ENCODE measurements around the gene ABI3BP. TPM values are rescaled to one million over a fixed set of nuclear protein-coding genes. Genes with fewer than 3 reads are reported as not detected.
A peak's percentile ranks its signal among the peaks of the same experiment; 100 is the strongest.

Gene ABI3BP
- total RNA-seq, 1 experiment from 2014 or later = 0.64 TPM

DNA sequence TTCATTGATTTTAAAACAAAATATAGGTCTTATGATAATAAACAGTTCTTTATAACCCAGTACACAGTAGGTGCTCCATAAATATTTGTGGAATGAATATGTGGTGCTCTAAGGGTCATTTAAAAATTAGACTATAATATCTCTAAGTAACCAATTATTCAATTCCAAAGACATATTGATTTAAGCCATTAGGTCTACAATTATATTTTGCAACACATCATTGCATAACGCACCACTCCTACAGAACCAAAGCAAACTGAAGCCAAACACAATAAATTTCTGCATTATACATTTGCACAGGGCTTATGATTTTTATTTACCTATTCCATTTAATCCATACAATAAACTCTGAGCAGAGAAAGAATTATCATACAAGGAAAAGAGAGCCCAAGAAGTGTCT, 104.3 kb downstream of the ABI3BP start:
- no peak for DNase-seq (ENCODE audit: low spot score)

DNA sequence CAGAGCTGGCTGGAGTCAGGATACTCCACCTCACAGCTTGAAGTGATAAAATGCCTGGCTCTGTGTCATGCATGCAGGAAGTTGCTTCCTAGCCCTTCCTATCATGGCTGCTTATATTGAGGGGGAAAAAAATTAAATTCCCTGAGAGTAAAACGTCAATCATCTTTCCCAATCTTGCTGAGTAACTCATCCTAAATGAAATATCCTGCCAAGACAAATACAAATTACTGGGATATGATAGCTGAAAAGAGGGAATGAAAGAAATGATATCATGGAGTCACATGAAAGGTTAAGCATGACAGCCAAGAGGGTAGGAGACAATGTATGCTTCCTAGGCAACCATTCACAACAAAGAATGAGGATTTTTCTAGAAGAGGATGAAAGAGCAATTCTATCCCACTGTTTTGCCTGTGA, 110.6 kb downstream of the ABI3BP start:
- DNase-seq (ENCODE audit: low spot score) = no peak

DNA sequence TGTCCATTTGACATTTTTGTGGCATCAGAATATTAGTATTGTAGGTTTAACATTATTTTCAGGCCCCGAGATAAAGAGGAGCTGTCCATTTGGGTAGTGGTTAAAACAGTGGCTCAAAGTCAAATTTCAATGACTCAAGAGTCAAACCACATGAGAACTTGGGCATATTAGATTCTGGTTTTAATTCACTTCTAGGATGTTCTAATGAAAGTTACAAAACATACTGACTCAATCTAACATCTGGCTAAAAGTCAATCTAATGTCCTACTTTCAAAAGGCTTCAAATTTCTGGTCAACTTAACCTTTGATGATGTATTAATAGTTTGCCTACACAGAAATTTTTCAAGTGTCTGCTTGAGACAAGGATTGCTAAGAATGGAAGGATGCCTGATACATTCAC, 112.4 kb downstream of the ABI3BP start:
- no peak for DNase-seq (ENCODE audit: low spot score)

DNA sequence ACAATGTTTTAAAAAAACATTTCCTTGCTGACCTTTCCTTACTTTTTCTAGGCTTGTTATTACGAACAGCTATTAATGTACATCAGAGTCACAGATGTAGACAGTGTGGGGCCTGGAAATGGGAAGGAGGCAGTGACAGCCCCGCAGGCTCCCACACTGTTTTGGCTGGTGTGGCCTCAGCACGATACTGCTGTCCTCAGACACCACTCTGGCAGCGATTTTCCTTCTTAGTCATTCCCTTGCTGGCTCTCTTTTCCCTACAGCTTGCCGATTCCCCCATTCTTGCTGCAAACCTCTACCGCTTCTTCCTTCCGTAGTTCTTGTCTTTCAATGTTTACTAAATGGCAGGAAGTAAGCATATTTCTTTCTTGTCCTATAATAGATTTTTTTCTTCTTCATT, 113.1 kb downstream of the ABI3BP start:
- DNase-seq (ENCODE audit: low spot score) = no peak

DNA sequence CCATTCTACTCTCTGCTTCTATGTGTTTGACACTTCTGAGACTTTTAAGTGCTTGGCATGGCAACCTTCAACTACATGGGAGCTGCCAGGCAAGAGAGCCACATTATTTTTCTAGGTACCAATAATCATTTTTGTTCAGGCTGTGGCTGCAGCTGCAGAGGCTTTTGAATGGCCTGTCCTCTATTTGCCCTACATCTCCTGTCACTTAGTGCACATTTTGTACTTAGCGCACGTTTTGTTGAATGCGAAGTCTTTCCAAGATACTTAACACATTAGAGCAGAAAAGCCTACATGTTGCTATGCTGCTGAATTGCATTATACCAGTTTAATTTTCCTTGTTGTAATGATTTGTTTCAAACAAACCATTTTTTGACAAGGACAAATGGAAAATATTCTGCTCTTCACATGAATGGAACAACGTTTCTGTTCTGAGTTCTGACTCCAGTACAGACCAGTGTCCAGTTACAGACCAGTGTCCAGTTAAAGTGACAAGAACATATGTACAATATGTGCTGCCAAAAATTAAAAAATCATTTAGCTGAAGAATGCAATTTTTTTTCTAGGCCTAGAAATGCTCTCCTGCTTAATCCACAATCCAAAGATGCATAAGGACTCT, 113.9 kb downstream of the ABI3BP start:
- no peak for DNase-seq (ENCODE audit: low spot score)

DNA sequence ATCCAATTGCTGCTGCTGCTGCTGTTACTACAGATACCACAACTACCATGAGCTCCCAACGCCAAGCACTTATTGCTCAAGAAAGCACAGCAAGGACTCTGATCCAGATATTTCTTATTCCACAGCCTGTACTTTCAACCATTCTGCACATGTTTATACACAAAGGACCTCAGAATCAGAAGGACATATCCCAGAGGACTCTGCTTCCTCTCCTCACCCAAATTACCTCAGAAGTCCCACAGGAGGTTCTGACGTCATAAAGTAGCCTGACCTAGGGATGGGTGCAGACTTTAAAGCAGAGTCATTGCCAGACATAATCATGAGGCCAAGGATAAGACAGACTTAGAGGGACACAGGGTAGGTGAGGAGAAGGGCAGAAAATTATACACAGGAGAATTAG, 115.9 kb downstream of the ABI3BP start:
- DNase-seq (ENCODE audit: low spot score) = no peak

DNA sequence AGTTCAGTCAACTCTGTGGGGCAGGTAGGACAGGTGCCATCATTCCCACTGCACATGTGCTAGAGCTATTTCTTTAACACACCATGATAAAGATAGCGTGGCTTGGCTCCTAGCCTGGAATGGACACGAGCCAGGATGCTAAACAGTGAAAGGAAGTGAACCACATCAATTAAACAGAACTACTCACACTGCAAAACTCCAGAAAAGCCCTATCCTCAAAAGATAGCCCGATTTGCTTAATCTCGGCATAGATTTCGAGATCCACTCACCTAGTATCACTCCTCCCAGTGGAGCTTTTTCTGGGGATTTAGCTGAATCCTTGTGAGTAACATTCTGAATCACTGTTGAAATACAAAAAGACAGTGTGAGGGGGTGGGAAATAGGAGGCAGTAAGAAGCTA, 118.0 kb downstream of the ABI3BP start:
- DNase-seq (ENCODE audit: low spot score) = peak; percentile 61

DNA sequence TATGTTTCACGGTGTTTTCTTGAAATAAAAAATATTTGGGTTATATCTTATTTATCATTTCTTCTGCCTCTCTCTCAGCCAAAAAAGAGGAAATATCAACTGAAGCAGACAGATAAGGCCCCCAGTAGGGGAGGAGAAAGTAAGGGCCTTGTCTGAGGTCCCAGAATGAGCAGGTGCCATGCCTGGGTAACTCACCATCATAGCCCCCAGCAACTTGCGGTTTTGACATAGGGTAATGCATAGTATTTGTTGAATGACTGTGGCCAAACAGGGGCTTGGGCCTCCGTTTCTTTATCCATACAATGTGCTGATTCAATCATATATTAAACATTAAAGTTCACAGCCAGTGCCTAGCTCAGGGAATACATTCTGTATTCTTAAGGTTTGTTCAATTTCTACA, 119.6 kb downstream of the ABI3BP start:
- DNase-seq (ENCODE audit: low spot score) = no peak

DNA sequence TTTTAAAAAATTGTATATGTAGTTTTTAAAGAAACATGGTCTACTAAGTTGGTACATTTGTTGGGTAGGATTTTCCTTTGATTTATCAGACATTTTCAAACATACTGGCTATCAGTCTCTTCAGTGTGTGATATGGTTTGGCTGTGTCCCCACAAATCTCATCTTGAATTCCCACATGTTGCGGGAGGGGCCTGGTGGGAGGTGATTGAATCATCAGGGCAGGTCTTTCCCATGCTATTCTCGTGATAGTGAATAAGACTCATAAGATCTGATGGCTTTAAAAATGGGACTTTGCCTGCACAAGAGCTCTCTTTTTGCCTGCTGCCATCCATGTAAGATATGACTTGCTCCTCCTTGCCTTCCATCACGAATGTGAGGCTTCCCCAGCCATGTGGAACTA, 121.9 kb downstream of the ABI3BP start:
- DNase-seq (ENCODE audit: low spot score) = no peak

DNA sequence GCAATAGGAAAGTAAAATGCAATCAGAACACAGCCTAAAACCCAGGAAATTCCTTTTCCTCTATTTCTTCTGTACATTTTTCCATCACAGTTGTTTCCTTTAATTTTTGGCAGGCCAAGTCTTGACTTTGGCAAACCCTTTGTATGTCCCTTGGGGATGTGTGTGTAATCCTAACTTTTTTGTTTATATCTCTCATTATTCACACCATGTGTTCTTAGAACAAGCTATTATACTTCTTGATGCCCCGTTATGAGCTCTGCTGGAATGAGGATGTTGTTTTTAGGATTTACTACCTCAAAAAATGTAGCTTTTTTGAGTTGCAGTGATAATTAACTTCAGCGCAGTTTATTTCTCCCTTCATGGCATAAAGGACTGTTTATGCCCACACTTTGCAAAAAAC, 123.4 kb downstream of the ABI3BP start:
- DNase-seq (ENCODE audit: low spot score) = no peak

DNA sequence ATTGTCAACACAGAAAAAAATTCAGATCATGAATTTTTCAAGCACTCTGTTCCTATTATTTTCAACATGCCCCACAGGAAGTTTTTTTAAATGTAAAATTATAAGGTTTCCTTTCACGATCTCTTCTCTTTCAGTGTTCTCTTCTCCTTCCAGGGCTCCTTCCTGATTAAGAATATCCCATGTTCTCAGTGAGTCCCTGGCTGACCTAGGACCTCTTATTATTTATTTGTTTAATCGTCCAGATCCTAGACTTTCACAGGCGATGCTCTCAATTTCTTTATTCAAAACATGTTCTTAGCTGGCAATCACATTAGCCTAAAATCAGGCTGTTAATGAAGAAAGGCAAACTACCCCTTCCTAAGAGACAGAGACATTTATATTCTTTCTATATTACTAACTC, 124.3 kb downstream of the ABI3BP start:
- no peak for DNase-seq (ENCODE audit: low spot score)

DNA sequence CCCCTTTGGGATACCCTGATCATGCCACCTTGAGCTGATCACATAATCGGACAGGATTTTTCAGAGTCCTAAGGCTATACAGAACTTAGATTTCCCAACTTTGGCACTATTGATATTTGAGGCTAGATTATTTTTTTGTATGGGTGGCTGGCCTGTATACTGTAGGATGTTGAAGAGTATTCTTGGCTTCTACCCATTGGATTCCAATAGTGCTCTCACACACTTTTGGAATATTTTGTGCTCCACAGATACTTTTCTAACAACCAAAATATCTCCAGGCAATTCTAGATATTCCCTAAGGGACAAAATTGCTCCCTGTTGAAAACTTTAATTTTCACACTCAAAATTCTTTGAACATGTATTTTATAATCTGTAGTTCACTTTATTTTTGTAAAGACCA, 125.1 kb downstream of the ABI3BP start:
- no peak for DNase-seq (ENCODE audit: low spot score)

DNA sequence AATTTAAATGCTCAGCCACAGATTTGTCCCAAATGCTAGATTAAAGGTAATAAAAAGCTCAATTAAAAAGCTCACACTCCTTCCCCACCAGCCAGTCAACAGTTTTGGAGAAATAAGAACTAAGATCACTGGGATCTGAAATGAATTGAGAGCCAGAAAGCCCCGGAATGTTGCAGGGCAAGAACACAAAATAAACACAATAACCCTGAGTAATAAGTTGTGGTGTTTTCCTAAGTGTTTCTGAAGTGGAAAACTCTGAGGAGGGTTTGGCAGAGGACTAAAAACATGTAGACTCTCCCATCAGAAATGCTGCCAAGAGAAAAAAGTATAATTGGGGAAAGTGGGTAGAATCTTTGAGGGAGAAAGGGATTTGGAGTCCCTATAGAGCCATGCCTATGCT, 127.8 kb downstream of the ABI3BP start:
- DNase-seq (ENCODE audit: low spot score) = no peak

DNA sequence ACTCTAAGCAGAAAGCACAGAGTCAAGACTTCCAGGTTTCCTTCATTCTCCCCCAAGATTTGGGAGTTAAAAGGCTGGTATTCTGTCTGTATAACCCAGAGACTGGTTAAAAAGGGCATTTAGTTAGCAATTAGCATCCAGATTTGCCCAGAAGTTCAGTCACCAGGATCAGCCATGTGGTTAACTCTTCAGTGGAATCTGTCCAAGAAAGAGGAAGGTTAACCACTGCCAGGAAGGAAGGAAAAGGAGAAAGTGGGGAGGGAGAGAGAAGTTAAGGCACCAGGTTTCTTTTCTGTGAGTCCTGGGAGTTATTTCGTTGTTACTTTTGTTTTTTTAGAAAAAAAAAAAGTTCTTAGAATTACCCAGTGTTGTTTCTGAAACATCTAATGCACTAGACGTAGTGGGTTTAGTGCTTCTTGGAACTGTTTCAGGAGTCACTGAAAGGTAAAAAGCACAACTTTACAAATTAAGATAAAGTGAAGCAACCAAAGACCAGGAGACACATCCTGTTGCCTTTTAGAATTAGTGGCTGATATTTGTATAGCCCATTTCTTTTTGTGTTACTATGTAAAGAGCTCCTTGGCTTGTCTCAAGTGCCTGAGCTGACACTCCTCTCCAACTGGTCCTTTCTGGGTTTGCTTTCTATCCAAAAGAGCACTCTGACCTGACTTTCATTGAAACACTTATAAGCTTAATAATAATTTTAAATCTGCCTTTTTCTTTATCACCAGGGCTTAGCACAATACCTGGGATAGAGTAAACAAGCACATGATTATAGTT, 128.6 kb downstream of the ABI3BP start:
- DNase-seq (ENCODE audit: low spot score) = no peak

DNA sequence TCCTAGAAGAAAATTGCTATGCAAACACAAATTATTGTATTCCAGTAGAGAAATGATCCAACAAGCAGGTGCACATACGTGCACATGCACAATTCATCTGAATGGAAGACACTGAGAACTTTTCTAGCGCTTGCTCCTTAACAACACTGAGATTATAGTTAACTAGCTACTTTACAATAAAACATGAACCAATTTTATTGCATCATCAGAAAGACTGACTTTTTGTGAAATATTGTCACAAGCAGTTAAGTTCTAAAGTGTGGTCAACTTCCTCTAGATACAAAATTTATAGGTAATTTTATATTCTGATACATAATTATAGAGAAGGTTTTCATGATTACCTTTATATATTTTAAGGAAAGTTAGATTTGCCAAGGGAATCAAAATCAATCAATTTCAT, 135.4 kb downstream of the ABI3BP start:
- no peak for DNase-seq (ENCODE audit: low spot score)

DNA sequence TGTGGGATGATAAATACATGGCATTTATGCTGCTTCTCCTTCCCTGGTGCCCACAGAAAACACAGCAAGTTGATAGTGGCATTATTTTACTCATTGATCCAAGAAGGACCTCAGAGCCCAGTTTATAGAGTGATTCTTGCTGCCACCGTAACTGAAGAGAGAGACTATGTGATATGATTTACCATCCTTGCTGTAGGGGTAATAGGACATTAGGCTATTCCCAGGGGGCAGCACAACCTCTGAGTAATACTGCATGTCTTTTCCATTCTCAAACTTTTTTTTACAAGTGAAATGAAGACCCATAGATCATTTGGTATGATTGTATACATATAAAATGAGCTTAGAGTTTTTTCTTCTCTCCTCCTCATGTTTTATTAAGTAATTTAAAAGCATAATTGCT, 136.4 kb downstream of the ABI3BP start:
- DNase-seq (ENCODE audit: low spot score) = no peak

DNA sequence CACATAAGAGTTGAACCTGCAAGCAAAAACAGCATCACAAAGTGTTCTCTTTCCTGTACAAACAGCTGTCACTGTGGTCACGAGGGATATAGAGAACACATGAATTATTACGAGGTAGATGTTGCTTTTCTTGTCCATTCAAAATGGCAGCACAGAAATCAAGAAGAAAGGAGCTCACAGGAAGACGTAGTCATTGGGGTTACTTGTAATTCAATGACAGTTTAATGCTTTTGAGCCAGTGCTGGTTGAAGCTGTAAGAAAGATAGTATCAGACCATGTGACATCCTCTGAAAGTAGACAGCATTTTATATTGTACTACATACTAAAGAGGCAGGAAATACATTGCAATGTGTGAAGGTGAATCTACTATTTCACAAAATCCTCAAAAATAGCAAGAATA, 140.4 kb downstream of the ABI3BP start:
- DNase-seq (ENCODE audit: low spot score) = no peak

DNA sequence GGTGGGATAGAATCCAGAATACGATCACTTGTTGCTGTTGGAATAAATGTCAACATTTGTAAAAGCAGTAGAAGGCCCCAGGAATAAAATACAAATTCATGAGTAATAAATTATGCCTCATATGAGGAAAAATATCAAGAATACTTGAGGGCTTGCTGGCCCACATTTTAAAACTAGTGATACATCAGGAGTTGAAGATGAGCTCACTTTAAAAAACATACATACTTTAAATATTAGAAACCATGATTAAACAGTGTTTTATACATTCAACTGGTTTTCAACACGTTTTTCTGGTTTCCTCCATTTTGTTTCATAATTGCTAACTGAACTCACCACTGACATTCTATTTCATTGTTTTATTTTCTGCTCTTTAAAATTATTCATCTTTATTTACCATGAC, 142.5 kb downstream of the ABI3BP start:
- no peak for DNase-seq (ENCODE audit: low spot score)

DNA sequence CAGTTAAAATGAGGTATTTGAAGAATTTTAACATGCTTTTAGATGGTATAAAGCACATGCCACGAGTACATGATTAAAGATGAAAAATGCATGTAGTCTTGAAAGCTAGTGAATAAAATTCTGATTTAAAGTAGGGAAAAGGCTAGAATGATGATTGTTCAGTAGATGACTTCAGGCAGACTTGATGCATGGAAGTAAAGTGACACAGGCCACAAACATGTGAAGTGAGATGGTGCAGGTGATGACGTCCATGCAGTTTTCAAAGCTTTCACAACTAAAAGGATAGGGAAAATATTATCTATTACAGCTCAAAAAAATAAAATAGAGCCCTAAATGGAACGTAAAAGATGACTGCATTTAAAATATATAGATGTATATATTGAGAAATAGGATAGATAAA, 143.1 kb downstream of the ABI3BP start:
- DNase-seq (ENCODE audit: low spot score) = no peak

DNA sequence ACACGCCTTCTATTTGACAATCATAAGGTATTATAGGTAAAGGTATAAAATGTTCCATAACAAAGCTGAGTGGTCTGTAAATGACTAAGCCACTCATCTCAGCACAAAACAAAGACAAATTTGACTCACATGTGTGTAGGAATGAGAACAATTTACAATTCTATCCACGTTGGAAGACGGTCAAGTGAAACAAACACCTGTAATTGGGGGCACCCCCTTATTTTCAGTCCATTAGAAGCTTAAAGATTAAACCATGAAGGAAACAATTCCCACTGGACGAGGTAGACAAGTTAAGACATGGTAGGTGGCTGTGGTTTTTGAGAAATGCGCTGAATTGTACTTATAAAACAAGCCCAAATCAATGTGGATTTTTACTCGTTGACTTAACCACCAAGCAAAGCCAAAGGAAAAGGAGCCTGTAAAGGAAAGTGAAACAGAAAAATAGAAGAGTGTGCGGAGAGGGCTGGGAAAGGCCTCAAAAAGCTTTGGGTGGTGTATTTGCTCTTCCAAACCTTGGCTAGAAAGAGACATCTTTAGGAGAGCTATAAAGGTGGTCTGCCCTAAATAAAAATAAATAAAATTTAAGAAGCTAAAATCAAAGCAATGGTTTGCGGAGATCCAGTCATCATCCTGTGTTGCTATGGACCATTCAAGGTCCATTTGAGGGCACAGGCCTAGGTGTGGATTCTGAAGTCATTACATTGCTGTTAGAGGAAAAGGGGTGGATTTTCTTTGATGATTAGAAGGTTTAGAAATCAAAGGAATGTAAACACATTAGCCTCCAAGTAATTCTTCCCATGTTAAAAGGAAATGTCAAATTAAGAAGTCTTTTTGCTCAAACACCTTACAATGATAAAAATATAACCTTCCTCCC, 148.9 kb downstream of the ABI3BP start:
- DNase-seq (ENCODE audit: low spot score) = no peak

DNA sequence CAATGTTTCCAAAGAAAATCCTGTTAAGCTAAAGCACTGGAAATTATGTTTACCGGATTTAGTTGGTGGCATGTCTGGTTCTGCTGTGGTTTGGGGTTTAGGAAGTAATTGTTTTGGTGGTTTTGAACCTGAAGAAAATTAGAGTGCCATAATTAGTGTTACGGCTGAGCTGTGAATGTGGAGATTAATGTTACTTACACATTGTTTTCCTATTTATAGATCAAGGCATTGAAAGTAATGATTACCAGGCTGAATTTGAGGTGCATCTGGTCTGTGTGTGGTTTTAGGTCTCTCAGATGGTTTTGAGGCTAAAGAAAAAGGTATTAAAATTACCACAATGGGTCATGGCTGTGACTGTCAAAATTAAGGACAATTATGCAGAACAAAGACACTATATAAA, 155.1 kb downstream of the ABI3BP start:
- no peak for DNase-seq (ENCODE audit: low spot score)

DNA sequence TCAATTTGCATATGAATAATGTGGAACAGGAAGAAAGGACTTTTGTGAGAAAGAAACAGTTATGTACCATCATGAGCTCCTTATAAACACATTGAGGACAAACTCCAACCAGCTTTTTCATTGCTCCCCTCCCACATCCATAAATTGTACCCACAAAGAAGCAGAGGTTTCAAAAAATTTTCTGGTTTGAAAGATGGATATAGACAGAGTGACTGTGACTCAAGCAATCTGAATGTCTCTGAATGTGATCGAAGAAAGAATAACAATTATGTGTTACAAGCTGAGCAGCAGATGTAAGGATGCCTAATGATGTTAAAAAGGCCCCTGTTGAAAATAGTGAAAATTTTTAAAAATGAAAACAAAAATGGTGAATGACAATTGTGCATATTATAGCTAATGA, 156.6 kb downstream of the ABI3BP start:
- DNase-seq (ENCODE audit: low spot score) = no peak

DNA sequence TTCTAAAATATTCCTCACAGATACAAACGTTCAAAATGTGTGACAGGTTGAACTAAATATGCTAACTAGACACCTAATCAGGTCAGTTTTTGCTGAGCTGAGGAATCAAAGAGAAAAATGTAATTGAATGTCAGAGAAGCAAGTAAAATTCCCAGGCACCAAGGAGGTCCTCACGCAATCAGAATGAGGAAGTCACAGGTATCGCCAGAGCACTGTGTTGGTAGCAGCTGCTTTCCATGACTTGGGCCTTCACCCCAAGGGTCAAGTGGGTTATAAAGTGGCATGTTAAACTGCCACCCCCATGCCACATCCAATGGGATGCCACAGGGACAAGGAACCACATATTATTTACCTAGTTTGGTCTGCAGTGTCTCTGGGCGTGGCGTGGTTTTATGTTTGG, 158.9 kb downstream of the ABI3BP start:
- DNase-seq (ENCODE audit: low spot score) = no peak

Data from H4 (cell line).